ENCODE data around the gene FAR2.

Gene FAR2

GRCh38 chr12:29301114-29301513 is 152.0 kb downstream of the FAR2 start:
- no peak overlapping the region for H3K4me2 ChIP-seq (ENCODE audit: low read depth, low read length, poor library complexity, severe bottlenecking)

GRCh38 chr12:29304388-29304787 is 155.3 kb downstream of the FAR2 start:
- Histone ChIP-seq H3F3A (ENCODE audit: insufficient read depth) (no peaks in the 10 kb centered on the region), H3K4me3 (ENCODE audit: insufficient read depth, low read length, poor library complexity, severe bottlenecking) (no peak overlapping the region), H3K4me2 (ENCODE audit: low read depth, low read length, poor library complexity, severe bottlenecking) (no peak overlapping the region), H4K20me1 (ENCODE audit: low read depth, low read length) (no peaks in the 10 kb centered on the region), H2AFZ (ENCODE audit: low read depth, low read length, severe bottlenecking) (no peak overlapping the region), H3K9ac (ENCODE audit: low read length) (no peak overlapping the region), H3K27ac (ENCODE audit: low read depth, low read length) (no peak overlapping the region), H3K27me3 (ENCODE audit: low read length) (no peaks in the 10 kb centered on the region), H3K9me3 (ENCODE audit: insufficient read depth, low read length) (no peaks in the 10 kb centered on the region), H3K79me2 (ENCODE audit: insufficient read depth, low read length) (no peaks in the 10 kb centered on the region), H3K36me3 (ENCODE audit: low read length) (no peaks in the 10 kb centered on the region), H3K9me2 (replicated peaks; ENCODE audit: insufficient read depth, low read length) (no peaks in the 10 kb centered on the region)
- TF ChIP-seq CTCF (IDR thresholded peaks at IDR 0.05; ENCODE audit: insufficient read depth, low read length, poor library complexity, severe bottlenecking) (no peak), EZH2phosphoT487 (conservative IDR thresholded peaks at IDR 0.05; ENCODE audit: low read length) (no peak)

More at GRCh38 chr12:29301114-29301513, 152.0 kb downstream of the FAR2 start:
- Histone ChIP-seq H3K4me3 (ENCODE audit: insufficient read depth, low read length, poor library complexity, severe bottlenecking) (no peak overlapping the region), H3K9ac (ENCODE audit: low read length) (no peak overlapping the region), H4K20me1 (ENCODE audit: low read depth, low read length) (no peaks in the 10 kb centered on the region), H2AFZ (ENCODE audit: low read depth, low read length, severe bottlenecking) (no peak overlapping the region), H3K9me2 (replicated peaks; ENCODE audit: insufficient read depth, low read length) (no peaks in the 10 kb centered on the region), H3F3A (ENCODE audit: insufficient read depth) (no peaks in the 10 kb centered on the region), H3K27ac (ENCODE audit: low read depth, low read length) (no peak overlapping the region), H3K27me3 (ENCODE audit: low read length) (no peaks in the 10 kb centered on the region), H3K79me2 (ENCODE audit: insufficient read depth, low read length) (no peaks in the 10 kb centered on the region), H3K9me3 (ENCODE audit: insufficient read depth, low read length) (no peaks in the 10 kb centered on the region), H3K36me3 (ENCODE audit: low read length) (no peaks in the 10 kb centered on the region)
- TF ChIP-seq EZH2phosphoT487 (conservative IDR thresholded peaks at IDR 0.05; ENCODE audit: low read length) (no peak), CTCF (IDR thresholded peaks at IDR 0.05; ENCODE audit: insufficient read depth, low read length, poor library complexity, severe bottlenecking) (no peak)

GRCh38 chr12:29306266-29306665 is 157.2 kb downstream of the FAR2 start:
- H2AFZ ChIP-seq (ENCODE audit: low read depth, low read length, severe bottlenecking), result no peak overlapping the region
- H3K4me3 ChIP-seq (ENCODE audit: insufficient read depth, low read length, poor library complexity, severe bottlenecking), result no peak overlapping the region
- no peak overlapping the region for H3K27ac ChIP-seq (ENCODE audit: low read depth, low read length)
- no peaks in the 10 kb centered on the region for H4K20me1 ChIP-seq (ENCODE audit: low read depth, low read length)
- H3K9ac ChIP-seq (ENCODE audit: low read length), result no peak overlapping the region
- no peaks in the 10 kb centered on the region for H3F3A ChIP-seq (ENCODE audit: insufficient read depth)
- no peaks in the 10 kb centered on the region for H3K27me3 ChIP-seq (ENCODE audit: low read length)
- TF ChIP-seq CTCF (IDR thresholded peaks at IDR 0.05; ENCODE audit: insufficient read depth, low read length, poor library complexity, severe bottlenecking) (no peak), EZH2phosphoT487 (conservative IDR thresholded peaks at IDR 0.05; ENCODE audit: low read length) (no peak)
- H3K9me3 ChIP-seq (ENCODE audit: insufficient read depth, low read length), result no peaks in the 10 kb centered on the region
- H3K4me2 ChIP-seq (ENCODE audit: low read depth, low read length, poor library complexity, severe bottlenecking), result no peak overlapping the region
- no peaks in the 10 kb centered on the region for H3K79me2 ChIP-seq (ENCODE audit: insufficient read depth, low read length)
- no peaks in the 10 kb centered on the region for H3K9me2 ChIP-seq (replicated peaks; ENCODE audit: insufficient read depth, low read length)
- H3K36me3 ChIP-seq (ENCODE audit: low read length), result no peaks in the 10 kb centered on the region

Data from SU-DHL-6 (cell line).